Adrenal gland (tissue), 5 donors: ENCODE measurements around the gene HNRNPM.

ENCODE experiments used
- CTCF ChIP-seq, 6 experiments: fragments of 450-650 bp in 4 of 6; fragments of 200-600 bp in 2 of 6; sonication (generic) in 1 of 6; IDR thresholded peaks; 1 replicate in 5 of 6; 2 replicates in 1 of 6; pipeline versions ENCODE4 v1.5.1 to v1.8.0; 2016 to 2021; ENCODE audit warnings: antibody characterized with exemption in 6 of 6, mild to moderate bottlenecking in 2 of 6, moderate library complexity in 1 of 6
- POLR2A ChIP-seq, 2 donors: fragments of 450-650 bp; IDR thresholded peaks; one replicate each; pipeline ENCODE4 v1.6.1; 2017; ENCODE audit warnings: antibody characterized with exemption in 2 of 2, mild to moderate bottlenecking in 2 of 2, moderate library complexity in 1 of 2
- donor health status: DM: no; HTN: no; CAD: no.

- TF ChIP-seq CTCF (IDR thresholded peaks at IDR 0.05) (no peak), POLR2A (IDR thresholded peaks at IDR 0.05) (no peak)
Measured at GRCh38 chr19:8489561-8490394, 45.0 kb downstream of the HNRNPM start.
